Islet precursor cell (in vitro differentiated cells): ENCODE data around the gene OR4E2.
"Not testable (repeated sequence)": the region's sequence is repeated elsewhere in the genome, so short reads cannot be mapped to it uniquely, and the experiment has no call there.

Experiments
- DNase-seq: peaks from one replicate; pipeline ENCODE4 v3.0.0-alpha.2; 2018

Gene OR4E2

GRCh38 chr14:21698538-21698937, 44.9 kb downstream of the OR4E2 start:
- not testable (repeated sequence) for DNase-seq

GRCh38 chr14:21699551-21699950, 45.9 kb downstream of the OR4E2 start:
- no peak for DNase-seq

- no peak for DNase-seq
These were observed 48.7 kb downstream of the OR4E2 start for GRCh38 chr14:21702316-21702715.

GRCh38 chr14:21703357-21704326, 50.0 kb downstream of the OR4E2 start:
- DNase-seq = no peak

GRCh38 chr14:21704338-21704737, 50.7 kb downstream of the OR4E2 start:
- no peak for DNase-seq

GRCh38 chr14:21711360-21711961, 57.8 kb downstream of the OR4E2 start:
- DNase-seq = no peak

- no peak for DNase-seq
These were observed 58.4 kb downstream of the OR4E2 start for GRCh38 chr14:21712036-21712435.

- DNase-seq = no peak
These were observed 60.8 kb downstream of the OR4E2 start for GRCh38 chr14:21714318-21714929.
